Hepatocyte (in vitro differentiated cells): ENCODE results near the gene TUBB2A.

Experiments
- EZH2 ChIP-seq: fragments of 200-600 bp; sonication (generic); IDR thresholded peaks from 2 replicates; pipeline ENCODE4 v1.6.1; 2016; ENCODE audit warnings: antibody characterized with exemption, mild to moderate bottlenecking, borderline replicate concordance
- EZH2phosphoT487 ChIP-seq: fragments of 200-600 bp; sonication (generic); IDR thresholded peaks from one replicate; pipeline ENCODE4 v1.6.1; 2018; ENCODE audit warnings: antibody characterized with exemption, mild to moderate bottlenecking, low read depth, moderate library complexity; ENCODE audit not compliant: unreplicated experiment, severe bottlenecking
- TF ChIP-seq, protein P1 (sequence below): fragments of 200-600 bp; sonication (generic); IDR thresholded peaks from 2 replicates; pipeline ENCODE4 v1.5.1; 2016; ENCODE audit warnings: antibody characterized with exemption, mild to moderate bottlenecking; ENCODE audit not compliant: poor library complexity

DNA sequence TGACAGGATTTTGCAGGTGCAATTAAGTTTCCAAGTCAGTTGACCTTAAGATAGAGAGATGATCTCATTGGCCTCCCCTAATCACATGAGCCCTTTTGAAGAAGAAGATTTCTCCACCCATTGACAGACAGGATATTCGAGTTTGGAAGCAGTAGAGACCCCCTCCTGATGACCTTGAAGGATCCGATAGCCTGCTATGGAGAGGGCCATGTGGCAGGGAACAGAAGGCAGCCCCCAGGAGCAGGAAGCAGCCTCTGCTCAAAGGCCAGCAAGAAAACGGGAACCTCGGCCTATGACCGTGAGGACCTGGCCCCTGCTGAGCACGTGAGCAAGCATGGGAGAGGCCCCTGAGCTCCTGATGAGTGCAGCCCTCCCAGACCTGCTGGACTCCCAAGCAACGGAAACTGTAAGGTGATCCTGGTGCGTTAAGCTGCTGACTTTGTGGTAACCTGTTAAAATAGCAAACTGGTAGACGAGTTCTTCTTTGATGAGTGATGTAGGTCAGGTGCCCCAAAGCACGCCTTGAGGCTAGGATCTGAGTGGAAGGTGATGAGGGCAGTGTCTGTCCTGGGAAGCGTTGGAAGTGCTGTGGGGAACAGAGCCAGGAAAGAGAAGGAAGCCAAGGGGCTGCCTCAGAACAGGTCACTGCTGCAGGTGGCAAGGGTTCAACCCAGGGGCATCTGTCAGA lies 18.5 kb upstream of the TUBB2A start:
- TF ChIP-seq, protein P1, sequence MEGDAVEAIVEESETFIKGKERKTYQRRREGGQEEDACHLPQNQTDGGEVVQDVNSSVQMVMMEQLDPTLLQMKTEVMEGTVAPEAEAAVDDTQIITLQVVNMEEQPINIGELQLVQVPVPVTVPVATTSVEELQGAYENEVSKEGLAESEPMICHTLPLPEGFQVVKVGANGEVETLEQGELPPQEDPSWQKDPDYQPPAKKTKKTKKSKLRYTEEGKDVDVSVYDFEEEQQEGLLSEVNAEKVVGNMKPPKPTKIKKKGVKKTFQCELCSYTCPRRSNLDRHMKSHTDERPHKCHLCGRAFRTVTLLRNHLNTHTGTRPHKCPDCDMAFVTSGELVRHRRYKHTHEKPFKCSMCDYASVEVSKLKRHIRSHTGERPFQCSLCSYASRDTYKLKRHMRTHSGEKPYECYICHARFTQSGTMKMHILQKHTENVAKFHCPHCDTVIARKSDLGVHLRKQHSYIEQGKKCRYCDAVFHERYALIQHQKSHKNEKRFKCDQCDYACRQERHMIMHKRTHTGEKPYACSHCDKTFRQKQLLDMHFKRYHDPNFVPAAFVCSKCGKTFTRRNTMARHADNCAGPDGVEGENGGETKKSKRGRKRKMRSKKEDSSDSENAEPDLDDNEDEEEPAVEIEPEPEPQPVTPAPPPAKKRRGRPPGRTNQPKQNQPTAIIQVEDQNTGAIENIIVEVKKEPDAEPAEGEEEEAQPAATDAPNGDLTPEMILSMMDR: no peak
- TF ChIP-seq EZH2 (no peak), EZH2phosphoT487 (no peak)
